Measurements from ENCODE around the gene ITFG1. TPM values are rescaled to one million over a fixed set of nuclear protein-coding genes. Genes with fewer than 3 reads are reported as not detected.

Gene ITFG1
- total RNA-seq, 1 donor from 2014 or later: 66.3 TPM

- no peak overlapping the region for H3K4me3 Mint-ChIP-seq (ENCODE audit: unreplicated experiment)
Observed at GRCh38 chr16:47125757-47126156, 335.1 kb downstream of the ITFG1 start.

GRCh38 chr16:47113130-47113529 lies 347.7 kb downstream of the ITFG1 start:
- TF ChIP-seq, protein P1, sequence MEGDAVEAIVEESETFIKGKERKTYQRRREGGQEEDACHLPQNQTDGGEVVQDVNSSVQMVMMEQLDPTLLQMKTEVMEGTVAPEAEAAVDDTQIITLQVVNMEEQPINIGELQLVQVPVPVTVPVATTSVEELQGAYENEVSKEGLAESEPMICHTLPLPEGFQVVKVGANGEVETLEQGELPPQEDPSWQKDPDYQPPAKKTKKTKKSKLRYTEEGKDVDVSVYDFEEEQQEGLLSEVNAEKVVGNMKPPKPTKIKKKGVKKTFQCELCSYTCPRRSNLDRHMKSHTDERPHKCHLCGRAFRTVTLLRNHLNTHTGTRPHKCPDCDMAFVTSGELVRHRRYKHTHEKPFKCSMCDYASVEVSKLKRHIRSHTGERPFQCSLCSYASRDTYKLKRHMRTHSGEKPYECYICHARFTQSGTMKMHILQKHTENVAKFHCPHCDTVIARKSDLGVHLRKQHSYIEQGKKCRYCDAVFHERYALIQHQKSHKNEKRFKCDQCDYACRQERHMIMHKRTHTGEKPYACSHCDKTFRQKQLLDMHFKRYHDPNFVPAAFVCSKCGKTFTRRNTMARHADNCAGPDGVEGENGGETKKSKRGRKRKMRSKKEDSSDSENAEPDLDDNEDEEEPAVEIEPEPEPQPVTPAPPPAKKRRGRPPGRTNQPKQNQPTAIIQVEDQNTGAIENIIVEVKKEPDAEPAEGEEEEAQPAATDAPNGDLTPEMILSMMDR (IDR thresholded peaks at IDR 0.05; ENCODE audit: unreplicated experiment): no peak
- Mint-ChIP-seq H3K9me3 (ENCODE audit: unreplicated experiment) (no peaks in the 10 kb centered on the region), H3K27ac (ENCODE audit: unreplicated experiment) (no peak overlapping the region), H3K27me3 (ENCODE audit: unreplicated experiment) (no peaks in the 10 kb centered on the region), H3K36me3 (ENCODE audit: low read depth, unreplicated experiment) (no peaks in the 10 kb centered on the region), H3K4me3 (ENCODE audit: unreplicated experiment) (no peak overlapping the region), H3K4me1 (ENCODE audit: unreplicated experiment) (no peaks in the 10 kb centered on the region)
- DNase-seq (ENCODE audit: low spot score): no peak

More at GRCh38 chr16:47125757-47126156, 335.1 kb downstream of the ITFG1 start:
- Mint-ChIP-seq H3K27ac (ENCODE audit: unreplicated experiment) (no peak overlapping the region), H3K36me3 (ENCODE audit: low read depth, unreplicated experiment) (no peaks in the 10 kb centered on the region), H3K27me3 (ENCODE audit: unreplicated experiment) (no peaks in the 10 kb centered on the region), H3K9me3 (ENCODE audit: unreplicated experiment) (no peaks in the 10 kb centered on the region), H3K4me1 (ENCODE audit: unreplicated experiment) (peaks cover 10% of the 10 kb centered on the region)
- no peak for DNase-seq (ENCODE audit: low spot score)
- TF ChIP-seq, protein P1 (IDR thresholded peaks at IDR 0.05; ENCODE audit: unreplicated experiment): no peak

DNA sequence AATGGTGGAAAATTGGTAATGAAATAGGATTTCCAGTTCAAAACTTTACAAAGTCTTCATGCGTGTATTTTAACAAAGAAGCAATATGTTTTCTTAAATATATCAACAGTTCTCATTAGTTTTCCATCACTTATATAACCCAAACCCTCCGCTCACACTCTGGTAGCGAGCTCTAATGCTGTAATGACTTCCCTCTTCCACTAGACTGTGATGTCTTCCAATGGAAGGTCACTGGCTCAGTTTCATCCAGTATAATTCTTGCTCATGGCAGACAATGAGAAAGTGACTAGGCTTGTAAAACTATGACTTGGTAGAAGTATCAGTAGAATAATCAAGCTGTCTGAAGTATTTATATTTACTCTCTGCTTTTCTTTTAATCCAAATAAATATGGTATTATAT lies 349.9 kb downstream of the ITFG1 start:
- TF ChIP-seq, protein P1 (IDR thresholded peaks at IDR 0.05; ENCODE audit: unreplicated experiment): peak; percentile 29
- Mint-ChIP-seq H3K4me3 (ENCODE audit: unreplicated experiment) (no peak overlapping the region), H3K36me3 (ENCODE audit: low read depth, unreplicated experiment) (no peaks in the 10 kb centered on the region), H3K9me3 (ENCODE audit: unreplicated experiment) (no peaks in the 10 kb centered on the region), H3K27me3 (ENCODE audit: unreplicated experiment) (no peaks in the 10 kb centered on the region), H3K27ac (ENCODE audit: unreplicated experiment) (no peak overlapping the region), H3K4me1 (ENCODE audit: unreplicated experiment) (no peaks in the 10 kb centered on the region)
- no peak for DNase-seq (ENCODE audit: low spot score)

DNA sequence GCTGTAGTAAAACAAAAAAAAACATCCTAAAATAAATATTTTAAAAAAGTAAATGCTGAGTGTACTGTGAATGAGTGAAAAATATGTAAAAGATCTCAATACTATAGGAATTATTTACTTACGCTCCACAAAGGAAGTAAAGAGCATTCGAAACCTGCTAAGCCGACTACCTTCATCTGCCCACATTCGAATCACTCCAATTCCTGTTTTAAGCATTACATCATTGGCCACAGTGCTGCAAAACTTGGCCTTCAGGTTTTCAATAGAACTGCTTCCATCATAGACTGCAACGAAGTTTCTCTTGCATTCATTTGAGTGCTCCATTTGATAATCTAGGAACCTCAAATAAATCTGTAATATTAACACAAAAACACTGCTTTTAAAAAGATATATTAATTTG lies 351.5 kb downstream of the ITFG1 start:
- H3K4me3 Mint-ChIP-seq (ENCODE audit: unreplicated experiment): no peak overlapping the region
- no peaks in the 10 kb centered on the region for H3K36me3 Mint-ChIP-seq (ENCODE audit: low read depth, unreplicated experiment)
- DNase-seq (ENCODE audit: low spot score): no peak
- no peaks in the 10 kb centered on the region for H3K27me3 Mint-ChIP-seq (ENCODE audit: unreplicated experiment)
- H3K9me3 Mint-ChIP-seq (ENCODE audit: unreplicated experiment): no peaks in the 10 kb centered on the region
- TF ChIP-seq, protein P1 (IDR thresholded peaks at IDR 0.05; ENCODE audit: unreplicated experiment): no peak
- H3K27ac Mint-ChIP-seq (ENCODE audit: unreplicated experiment): no peak overlapping the region
- H3K4me1 Mint-ChIP-seq (ENCODE audit: unreplicated experiment): no peaks in the 10 kb centered on the region

Other genes starting within 250 kb of the ITFG1 start
- gene PHKB, start 268 bp upstream of the ITFG1 start, total RNA-seq (ENCODE audit: unreplicated experiment): 125 TPM